Liver (tissue), 9 donors: ENCODE data around the gene OR10A3. TPM values are rescaled to one million over a fixed set of nuclear protein-coding genes. Genes with fewer than 3 reads are reported as not detected.

Source experiments
- DNase-seq: peaks from one replicate; pipeline ENCODE4 v3.0.0-alpha.2; 2017; ENCODE audit warnings: low spot score
- H3K27ac ChIP-seq, 2 donors: one replicate each; pipeline ENCODE4 v1.7.0; 2013; ENCODE audit warnings: inconsistent platforms in 2 of 2, low read length in 2 of 2, control low read depth in 1 of 2, low read depth in 1 of 2, mild to moderate bottlenecking in 1 of 2
- H3K27me3 ChIP-seq, 4 donors: one replicate each; pipeline versions ENCODE4 v1.6.1 to v1.7.0; 2013; ENCODE audit warnings: low read length in 3 of 4, inconsistent platforms in 1 of 4, mild to moderate bottlenecking in 1 of 4, moderate library complexity in 1 of 4; ENCODE audit not compliant: control insufficient read depth in 4 of 4, insufficient read depth in 4 of 4
- H3K36me3 ChIP-seq, 4 donors: one replicate each; pipeline versions ENCODE4 v1.6.1 to v1.7.0; 2013; ENCODE audit warnings: low read length in 3 of 4, mild to moderate bottlenecking in 3 of 4, low read depth in 1 of 4, moderate library complexity in 1 of 4; ENCODE audit not compliant: control insufficient read depth in 4 of 4, insufficient read depth in 3 of 4
- H3K4me1 ChIP-seq, 4 donors: one replicate each; pipeline versions ENCODE4 v1.6.1 to v1.7.0; 2013; ENCODE audit warnings: low read length in 3 of 4, mild to moderate bottlenecking in 3 of 4, moderate library complexity in 1 of 4; ENCODE audit not compliant: control insufficient read depth in 4 of 4, insufficient read depth in 4 of 4
- H3K4me3 ChIP-seq, 3 donors: one replicate each; pipeline versions ENCODE4 v1.6.1 to v1.7.0; 2013; ENCODE audit warnings: low read length in 3 of 3, control low read depth in 1 of 3, low read depth in 1 of 3, mild to moderate bottlenecking in 1 of 3
- H3K9ac ChIP-seq, 2 donors: one replicate each; pipeline ENCODE4 v1.7.0; 2013; ENCODE audit warnings: low read length in 2 of 2, mild to moderate bottlenecking in 2 of 2, moderate library complexity in 2 of 2, control low read depth in 1 of 2, low read depth in 1 of 2
- H3K9me3 ChIP-seq, 4 donors: one replicate each; pipeline versions ENCODE4 v1.6.1 to v1.7.0; 2013; ENCODE audit warnings: low read length in 3 of 4; ENCODE audit not compliant: control insufficient read depth in 4 of 4
- EGR1 ChIP-seq, 2 donors: IDR thresholded peaks; 2 replicates each; pipeline ENCODE4 v1.6.1; 2016 to 2018; ENCODE audit warnings: antibody characterized with exemption in 2 of 2, low read depth in 2 of 2
- FOXA1 ChIP-seq: IDR thresholded peaks from 2 replicates; pipeline ENCODE4 v1.6.1; 2016; ENCODE audit warnings: antibody characterized with exemption
- GABPA ChIP-seq, 2 donors: IDR thresholded peaks in 1 of 2; conservative IDR thresholded peaks in 1 of 2; 2 replicates each; pipeline ENCODE4 v1.6.1; 2016; ENCODE audit warnings: antibody characterized with exemption in 2 of 2, mild to moderate bottlenecking in 1 of 2, moderate library complexity in 1 of 2
- HNF4A ChIP-seq, 2 donors: conservative IDR thresholded peaks; 2 replicates each; pipeline ENCODE4 v1.6.1; 2016; ENCODE audit warnings: antibody characterized with exemption in 2 of 2, mild to moderate bottlenecking in 2 of 2
- HNF4G ChIP-seq: IDR thresholded peaks from 2 replicates; pipeline ENCODE4 v1.6.1; 2016; ENCODE audit warnings: antibody characterized with exemption
- NR2F2 ChIP-seq: IDR thresholded peaks from 2 replicates; pipeline ENCODE4 v1.6.1; 2016; ENCODE audit warnings: antibody characterized with exemption
- RAD21 ChIP-seq, 2 donors: IDR thresholded peaks; 2 replicates each; pipeline ENCODE4 v1.6.1; 2016; ENCODE audit warnings: antibody characterized with exemption in 2 of 2, mild to moderate bottlenecking in 2 of 2
- RXRA ChIP-seq, 2 donors: IDR thresholded peaks; 2 replicates each; pipeline ENCODE4 v1.6.1; 2017 to 2018; ENCODE audit warnings: antibody characterized with exemption in 2 of 2, mild to moderate bottlenecking in 1 of 2
- SP1 ChIP-seq: IDR thresholded peaks from 2 replicates; pipeline ENCODE4 v1.6.1; 2018; ENCODE audit warnings: antibody characterized with exemption, mild to moderate bottlenecking
- TAF1 ChIP-seq: conservative IDR thresholded peaks from 2 replicates; pipeline ENCODE4 v1.6.1; 2016; ENCODE audit warnings: antibody characterized with exemption, mild to moderate bottlenecking
- YY1 ChIP-seq: IDR thresholded peaks from 2 replicates; pipeline ENCODE4 v1.6.1; 2016; ENCODE audit warnings: antibody characterized with exemption, mild to moderate bottlenecking
- WGBS: extraction: QIAGEN DNeasy Blood & Tissue Kit; methylation state at CpG from one replicate; pipeline ENCODE4 v1.1.7; 2013; 5-methylcytosine and 5-hydroxymethylcytosine counted together
- polyA plus RNA-seq, 2 donors: library from polyadenylated mRNA; stranded (reverse) in 1 of 2; unstranded in 1 of 2; fragments of 200-250 nt in 1 of 2; fragments of >200 nt in 1 of 2; fragmentation: Nextera tagmentation in 1 of 2; extraction: Ambion mirVana in 1 of 2; gene quantifications; one replicate each; pipeline versions ENCODE4 v1.2.1 to v1.2.3, GENCODE V29; 2013 to 2015
- total RNA-seq, 2 donors: library from RNA; depleted of rRNA; stranded (reverse); fragments of >200 nt; gene quantifications; one replicate each; pipeline ENCODE4 v1.2.3, GENCODE V29; 2014
- TF ChIP-seq, protein P1 (sequence below): fragments of 150-350 bp; IDR thresholded peaks from 2 replicates; pipeline ENCODE4 v1.5.1; 2017; ENCODE audit warnings: improper control_type of control experiment, low read depth, low read length; ENCODE audit not compliant: missing input control
- TF ChIP-seq, protein P2 (sequence below): IDR thresholded peaks from 2 replicates; pipeline ENCODE4 v1.6.1; 2016; ENCODE audit warnings: antibody characterized with exemption
- TF ChIP-seq, protein P3 (sequence below): IDR thresholded peaks from 2 replicates; pipeline ENCODE4 v1.6.1; 2016; ENCODE audit warnings: antibody characterized with exemption, mild to moderate bottlenecking
- TF ChIP-seq, protein P4 (sequence below): IDR thresholded peaks from 2 replicates; pipeline ENCODE4 v1.6.1; 2016; ENCODE audit warnings: antibody characterized with exemption
- TF ChIP-seq, protein P5 (sequence below): IDR thresholded peaks from 2 replicates; pipeline ENCODE4 v1.6.1; 2016; ENCODE audit warnings: antibody characterized with exemption
- donor health status: healthy.
- donor health status: healthy.
- donor health status: healthy.
- donor health status: healthy.
- donor health status: healthy.

OR10A3 gene
- total and polyA plus RNA-seq, 4 donors: not detected

DNA sequence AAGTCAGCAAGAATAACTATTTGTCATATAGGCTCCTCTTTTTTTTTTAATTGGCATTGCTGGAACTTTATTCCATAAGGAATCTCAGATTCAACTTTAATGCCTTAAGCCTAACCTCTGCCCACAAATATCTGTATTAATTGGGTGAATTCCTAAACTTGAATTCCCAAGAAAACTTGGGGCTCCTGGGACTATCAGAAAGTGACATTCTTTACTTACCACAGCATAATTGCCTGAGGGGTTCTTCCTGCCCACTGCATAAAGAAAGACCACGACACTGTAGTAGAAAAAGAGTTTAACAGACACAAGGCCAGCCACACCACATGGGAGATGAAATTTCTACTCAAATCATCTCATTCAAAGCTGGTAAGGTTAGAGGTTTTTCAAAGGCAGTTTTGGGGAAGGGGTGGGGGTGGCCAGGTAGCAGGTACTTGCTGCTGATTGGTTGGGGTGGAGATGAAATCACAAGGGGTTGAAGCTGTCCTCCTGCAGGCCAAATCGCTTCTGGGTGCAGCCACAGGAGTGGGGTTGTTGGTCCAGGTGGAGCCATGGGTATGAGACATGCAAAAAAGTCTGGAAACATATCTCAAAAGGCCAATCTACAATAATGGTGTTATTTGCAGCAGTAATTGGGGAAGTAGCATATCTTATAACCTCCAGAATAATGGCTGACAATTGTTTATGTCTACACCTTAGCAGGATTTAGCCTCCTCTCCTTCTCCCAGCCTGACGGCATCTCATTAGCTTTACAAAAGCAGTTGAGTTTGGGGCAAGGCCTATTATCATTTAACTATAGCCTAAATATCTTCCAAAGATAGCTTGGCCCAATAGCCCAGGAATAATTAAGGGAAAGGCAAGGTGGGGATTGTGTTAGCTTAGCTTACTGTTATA, 28.5 kb upstream of the OR10A3 start:
- TF ChIP-seq, protein P1, sequence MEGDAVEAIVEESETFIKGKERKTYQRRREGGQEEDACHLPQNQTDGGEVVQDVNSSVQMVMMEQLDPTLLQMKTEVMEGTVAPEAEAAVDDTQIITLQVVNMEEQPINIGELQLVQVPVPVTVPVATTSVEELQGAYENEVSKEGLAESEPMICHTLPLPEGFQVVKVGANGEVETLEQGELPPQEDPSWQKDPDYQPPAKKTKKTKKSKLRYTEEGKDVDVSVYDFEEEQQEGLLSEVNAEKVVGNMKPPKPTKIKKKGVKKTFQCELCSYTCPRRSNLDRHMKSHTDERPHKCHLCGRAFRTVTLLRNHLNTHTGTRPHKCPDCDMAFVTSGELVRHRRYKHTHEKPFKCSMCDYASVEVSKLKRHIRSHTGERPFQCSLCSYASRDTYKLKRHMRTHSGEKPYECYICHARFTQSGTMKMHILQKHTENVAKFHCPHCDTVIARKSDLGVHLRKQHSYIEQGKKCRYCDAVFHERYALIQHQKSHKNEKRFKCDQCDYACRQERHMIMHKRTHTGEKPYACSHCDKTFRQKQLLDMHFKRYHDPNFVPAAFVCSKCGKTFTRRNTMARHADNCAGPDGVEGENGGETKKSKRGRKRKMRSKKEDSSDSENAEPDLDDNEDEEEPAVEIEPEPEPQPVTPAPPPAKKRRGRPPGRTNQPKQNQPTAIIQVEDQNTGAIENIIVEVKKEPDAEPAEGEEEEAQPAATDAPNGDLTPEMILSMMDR: no peak
- TF ChIP-seq, protein P2, sequence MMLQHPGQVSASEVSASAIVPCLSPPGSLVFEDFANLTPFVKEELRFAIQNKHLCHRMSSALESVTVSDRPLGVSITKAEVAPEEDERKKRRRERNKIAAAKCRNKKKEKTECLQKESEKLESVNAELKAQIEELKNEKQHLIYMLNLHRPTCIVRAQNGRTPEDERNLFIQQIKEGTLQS: no peak
- TF ChIP-seq GABPA (IDR thresholded peaks at IDR 0.05 in 1 of 2, conservative IDR thresholded peaks at IDR 0.05 in 1 of 2): no peak
- TF ChIP-seq, protein P3, sequence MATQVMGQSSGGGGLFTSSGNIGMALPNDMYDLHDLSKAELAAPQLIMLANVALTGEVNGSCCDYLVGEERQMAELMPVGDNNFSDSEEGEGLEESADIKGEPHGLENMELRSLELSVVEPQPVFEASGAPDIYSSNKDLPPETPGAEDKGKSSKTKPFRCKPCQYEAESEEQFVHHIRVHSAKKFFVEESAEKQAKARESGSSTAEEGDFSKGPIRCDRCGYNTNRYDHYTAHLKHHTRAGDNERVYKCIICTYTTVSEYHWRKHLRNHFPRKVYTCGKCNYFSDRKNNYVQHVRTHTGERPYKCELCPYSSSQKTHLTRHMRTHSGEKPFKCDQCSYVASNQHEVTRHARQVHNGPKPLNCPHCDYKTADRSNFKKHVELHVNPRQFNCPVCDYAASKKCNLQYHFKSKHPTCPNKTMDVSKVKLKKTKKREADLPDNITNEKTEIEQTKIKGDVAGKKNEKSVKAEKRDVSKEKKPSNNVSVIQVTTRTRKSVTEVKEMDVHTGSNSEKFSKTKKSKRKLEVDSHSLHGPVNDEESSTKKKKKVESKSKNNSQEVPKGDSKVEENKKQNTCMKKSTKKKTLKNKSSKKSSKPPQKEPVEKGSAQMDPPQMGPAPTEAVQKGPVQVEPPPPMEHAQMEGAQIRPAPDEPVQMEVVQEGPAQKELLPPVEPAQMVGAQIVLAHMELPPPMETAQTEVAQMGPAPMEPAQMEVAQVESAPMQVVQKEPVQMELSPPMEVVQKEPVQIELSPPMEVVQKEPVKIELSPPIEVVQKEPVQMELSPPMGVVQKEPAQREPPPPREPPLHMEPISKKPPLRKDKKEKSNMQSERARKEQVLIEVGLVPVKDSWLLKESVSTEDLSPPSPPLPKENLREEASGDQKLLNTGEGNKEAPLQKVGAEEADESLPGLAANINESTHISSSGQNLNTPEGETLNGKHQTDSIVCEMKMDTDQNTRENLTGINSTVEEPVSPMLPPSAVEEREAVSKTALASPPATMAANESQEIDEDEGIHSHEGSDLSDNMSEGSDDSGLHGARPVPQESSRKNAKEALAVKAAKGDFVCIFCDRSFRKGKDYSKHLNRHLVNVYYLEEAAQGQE: no peak
- TF ChIP-seq EGR1 (IDR thresholded peaks at IDR 0.05; ENCODE audit: low read depth in 2 of 2): no peak
- TF ChIP-seq NR2F2: no peak
- TF ChIP-seq HNF4G: no peak
- no peak for TF ChIP-seq RXRA (IDR thresholded peaks at IDR 0.05)
- no peak for TF ChIP-seq FOXA1
- no peak for TF ChIP-seq SP1
- TF ChIP-seq YY1: no peak
- TF ChIP-seq, protein P4, sequence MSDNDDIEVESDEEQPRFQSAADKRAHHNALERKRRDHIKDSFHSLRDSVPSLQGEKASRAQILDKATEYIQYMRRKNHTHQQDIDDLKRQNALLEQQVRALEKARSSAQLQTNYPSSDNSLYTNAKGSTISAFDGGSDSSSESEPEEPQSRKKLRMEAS: no peak
- no peak for TF ChIP-seq HNF4A (conservative IDR thresholded peaks at IDR 0.05)
- no peak for TF ChIP-seq RAD21 (IDR thresholded peaks at IDR 0.05)
- Histone ChIP-seq H3K9ac (no peak overlapping the region), H3K9me3 (no peaks in the 10 kb centered on the region), H3K27ac (no peak overlapping the region), H3K27me3 (no peaks in the 10 kb centered on the region), H3K4me1 (no peaks in the 10 kb centered on the region), H3K36me3 (no peaks in the 10 kb centered on the region), H3K4me3 (no peak overlapping the region)
- WGBS: 72% methylated on average over 3 of the region's 3 CpGs
- no peak for DNase-seq

DNA sequence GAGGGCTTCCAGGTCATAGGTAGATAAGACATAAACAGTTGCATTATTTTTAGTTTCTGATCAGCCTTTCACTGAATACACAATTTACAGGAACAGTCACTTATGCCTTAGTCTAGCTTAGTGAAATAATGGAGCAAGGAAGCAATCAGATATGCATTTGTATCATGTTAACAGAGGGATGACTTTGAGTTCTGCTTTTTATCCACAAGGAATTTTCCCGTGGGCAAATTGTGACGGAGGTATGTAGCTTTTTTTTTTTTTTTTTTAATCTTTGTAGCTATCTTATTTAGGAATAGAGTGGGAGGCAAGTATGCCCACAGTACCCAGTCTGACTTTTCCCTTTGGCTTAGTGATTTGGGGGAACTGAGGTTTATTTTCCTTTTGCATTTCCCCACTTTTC, 27.2 kb upstream of the OR10A3 start:
- Histone ChIP-seq H3K4me3 (no peak overlapping the region), H3K27ac (no peak overlapping the region)
- 82% methylated on average over 2 of the region's 2 CpGs for WGBS
- no peak for TF ChIP-seq HNF4A (conservative IDR thresholded peaks at IDR 0.05)
- TF ChIP-seq YY1: no peak
- no peak for TF ChIP-seq EGR1 (IDR thresholded peaks at IDR 0.05; ENCODE audit: low read depth in 2 of 2)
- no peak for TF ChIP-seq SP1
- TF ChIP-seq, protein P1: no peak
- TF ChIP-seq, protein P5, sequence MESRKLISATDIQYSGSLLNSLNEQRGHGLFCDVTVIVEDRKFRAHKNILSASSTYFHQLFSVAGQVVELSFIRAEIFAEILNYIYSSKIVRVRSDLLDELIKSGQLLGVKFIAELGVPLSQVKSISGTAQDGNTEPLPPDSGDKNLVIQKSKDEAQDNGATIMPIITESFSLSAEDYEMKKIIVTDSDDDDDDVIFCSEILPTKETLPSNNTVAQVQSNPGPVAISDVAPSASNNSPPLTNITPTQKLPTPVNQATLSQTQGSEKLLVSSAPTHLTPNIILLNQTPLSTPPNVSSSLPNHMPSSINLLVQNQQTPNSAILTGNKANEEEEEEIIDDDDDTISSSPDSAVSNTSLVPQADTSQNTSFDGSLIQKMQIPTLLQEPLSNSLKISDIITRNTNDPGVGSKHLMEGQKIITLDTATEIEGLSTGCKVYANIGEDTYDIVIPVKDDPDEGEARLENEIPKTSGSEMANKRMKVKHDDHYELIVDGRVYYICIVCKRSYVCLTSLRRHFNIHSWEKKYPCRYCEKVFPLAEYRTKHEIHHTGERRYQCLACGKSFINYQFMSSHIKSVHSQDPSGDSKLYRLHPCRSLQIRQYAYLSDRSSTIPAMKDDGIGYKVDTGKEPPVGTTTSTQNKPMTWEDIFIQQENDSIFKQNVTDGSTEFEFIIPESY: no peak
- TF ChIP-seq, protein P3: no peak
- no peak for TF ChIP-seq TAF1
- TF ChIP-seq RXRA (IDR thresholded peaks at IDR 0.05): no peak
- no peak for TF ChIP-seq GABPA (IDR thresholded peaks at IDR 0.05 in 1 of 2, conservative IDR thresholded peaks at IDR 0.05 in 1 of 2)

More for the DNA sequence above, 27.2 kb upstream of the OR10A3 start:
- H3K9me3 ChIP-seq: no peaks in the 10 kb centered on the region
- no peaks in the 10 kb centered on the region for H3K4me1 ChIP-seq
- no peaks in the 10 kb centered on the region for H3K27me3 ChIP-seq
- no peaks in the 10 kb centered on the region for H3K36me3 ChIP-seq
- H3K9ac ChIP-seq: no peak overlapping the region
- no peak for DNase-seq
